GM12878 (cell line): ENCODE data around the gene MNAT1. TPM values are rescaled to one million over a fixed set of nuclear protein-coding genes. Genes with fewer than 3 reads are reported as not detected.
A peak's percentile ranks its signal among the peaks of the same experiment; 100 is the strongest.
"Not testable (repeated sequence)": the region's sequence is repeated elsewhere in the genome, so short reads cannot be mapped to it uniquely, and the experiment has no call there.

Source experiments
- ATAC-seq: fragments of 200-7000 bp; cut with Tn5 transposase; 3 replicates; pipeline ENCODE4 v1.9.1; 2020; ENCODE audit warnings: mild to moderate bottlenecking, moderate library complexity
- BruUV-seq: library from RNA; stranded (reverse); fragments of 400-500 nt; replicated peaks from 2 replicates; lab custom pipeline; 2021; lab: Mats Ljungman, UMichigan
- CTCF ChIA-PET: fragments of 300-600 bp; sonication (Branson Sonifier 250); formaldehyde crosslinking; extraction: SDS; loops from one replicate; lab custom pipeline; 2021; ENCODE audit warnings: inconsistent platforms; lab: Yijun Ruan, JAX
- POLR2A ChIA-PET: fragments of 350-600 bp; formaldehyde crosslinking; extraction: SDS; loops from one replicate; lab custom pipeline; 2021; ENCODE audit warnings: inconsistent platforms; lab: Charles Lee
- RAD21 ChIA-PET: fragments of 300-600 bp; sonication (Branson Sonifier 250); formaldehyde crosslinking; loops from one replicate; lab custom pipeline; 2023; ENCODE audit warnings: antibody characterized with exemption; ENCODE audit not compliant: unreplicated experiment; lab: Charles Lee
- SMC1A ChIA-PET: fragments of 300-600 bp; sonication (Branson Sonifier 250); formaldehyde crosslinking; loops from one replicate; lab custom pipeline; 2023; ENCODE audit not compliant: unreplicated experiment, uncharacterized antibody; lab: Charles Lee
- DNase-seq: peaks from one replicate; pipeline ENCODE4 v3.0.0-alpha.2; 2011; ENCODE audit warnings: low read depth, low spot score
- FAIRE-seq: peaks from 3 replicates; lab custom pipeline; 2011; peaks lifted over from hg19 to GRCh38; lab: Jason Lieb, UNC
- H2AFZ ChIP-seq: 2 replicates; pipeline ENCODE4 v1.6.0; 2011; ENCODE audit warnings: low read depth, low read length, control low read depth; ENCODE audit not compliant: control insufficient read depth
- H3K27ac ChIP-seq: 2 replicates; pipeline ENCODE4 v1.5.1; 2011; ENCODE audit warnings: control low read depth; ENCODE audit not compliant: control insufficient read depth, insufficient read depth
- H3K27me3 ChIP-seq, 2 experiments: replicated peaks in 1 of 2; 2 replicates each; pipeline versions ENCODE4 v1.6.0 to v1.6.1; 2011; ENCODE audit warnings: low read length in 1 of 2; ENCODE audit not compliant: control insufficient read depth in 2 of 2, insufficient read depth in 2 of 2
- H3K36me3 ChIP-seq, 2 experiments: 2 replicates each; pipeline ENCODE4 v1.5.1; 2011; ENCODE audit warnings: low read length in 1 of 2; ENCODE audit not compliant: control insufficient read depth in 2 of 2, insufficient read depth in 2 of 2
- H3K4me1 ChIP-seq: 2 replicates; pipeline ENCODE4 v1.6.1; 2011; ENCODE audit warnings: mild to moderate bottlenecking, low read length, moderate library complexity, mixed read lengths; ENCODE audit not compliant: control insufficient read depth, insufficient read depth
- H3K4me2 ChIP-seq: 2 replicates; pipeline ENCODE4 v1.6.0; 2011; ENCODE audit warnings: control low read depth; ENCODE audit not compliant: control insufficient read depth, insufficient read depth
- H3K4me3 ChIP-seq: fragments of 200-600 bp; sonication (generic); 2 replicates; pipeline ENCODE4 v1.5.1; 2016
- H3K79me2 ChIP-seq: 2 replicates; pipeline ENCODE4 v1.6.0; 2011; ENCODE audit warnings: low read length; ENCODE audit not compliant: control insufficient read depth, insufficient read depth
- H3K9ac ChIP-seq: 2 replicates; pipeline ENCODE4 v1.8.0; 2011; ENCODE audit warnings: low read length, control low read depth, mixed read lengths; ENCODE audit not compliant: control insufficient read depth, insufficient read depth
- H3K9me3 ChIP-seq: replicated peaks from 3 replicates; pipeline ENCODE4 v1.5.1; 2011; ENCODE audit warnings: mild to moderate bottlenecking, low read length; ENCODE audit not compliant: control insufficient read depth, insufficient read depth
- H4K20me1 ChIP-seq: 2 replicates; pipeline ENCODE4 v1.6.0; 2011; ENCODE audit not compliant: control insufficient read depth, insufficient read depth
- BCLAF1 ChIP-seq: fragments of 450-650 bp; IDR thresholded peaks from 2 replicates; pipeline ENCODE4 v1.6.1; 2017; ENCODE audit warnings: antibody characterized with exemption, mild to moderate bottlenecking, moderate library complexity
- CBX5 ChIP-seq: sonication (generic); IDR thresholded peaks from 2 replicates; pipeline ENCODE4 v1.6.1; 2016; ENCODE audit warnings: low read depth, moderate library complexity, mild to moderate bottlenecking, inconsistent platforms
- WGBS: methylation state at CpG from one replicate; pipeline ENCODE4 v1.1.6; 2016; ENCODE audit warnings: low lambda C conversion rate; ENCODE audit not compliant: insufficient replicate concordance, insufficient coverage; ENCODE audit errors: missing lambda C conversion rate; 5-methylcytosine and 5-hydroxymethylcytosine counted together
- in situ Hi-C: fragments of 300-500 bp; cut with MboI; formaldehyde crosslinking; loops from 9 replicates; pipeline ENCODE4 v1.14.3; 2018; ENCODE audit warnings: mixed read lengths
- intact Hi-C: fragments of 100-400 bp; cut with micrococcal nuclease; formaldehyde crosslinking; loops from one replicate; pipeline ENCODE4 v1.14.2; 2022; ENCODE audit not compliant: unreplicated experiment
- polyA plus RNA-seq, 11 experiments: library from polyadenylated mRNA; depleted of rRNA in 4 of 11; unstranded in 6 of 11; stranded (reverse) in 5 of 11; fragments of >200 nt; fragmentation: Nextera tagmentation in 4 of 11; fragmentation: Illumina TruSeq in 1 of 11; extraction: Ambion mirVana in 4 of 11; extraction: Trizol in 1 of 11; gene quantifications; 1 replicate in 1 of 11; 2 replicates in 10 of 11; pipeline versions ENCODE4 v1.2.1 to v1.2.3, GENCODE V29; 2011 to 2016; ENCODE audit warnings: inconsistent platforms in 2 of 11, missing spikeins in 2 of 11, low read depth in 1 of 11
- total RNA-seq, 4 experiments: library from RNA; depleted of rRNA in 3 of 4; stranded (reverse); fragments of >200 nt in 3 of 4; fragmentation: Illumina TruSeq in 1 of 4; extraction: Trizol in 1 of 4; gene quantifications; 2 replicates each; pipeline versions ENCODE4 v1.2.1 to v1.2.3, GENCODE V29; 2013 to 2021
- TF ChIP-seq, protein P1 (sequence below): fragments of 450-650 bp; IDR thresholded peaks from 2 replicates; pipeline ENCODE4 v1.6.1; 2017; ENCODE audit warnings: mild to moderate bottlenecking

The MNAT1 gene
- total and polyA plus RNA-seq, 10 of the 15 experiments (the other 5 are each of a cell fraction or from before 2014, with no cell fraction given), result 26.5 to 67.4 (median 40.8) TPM

GRCh38 chr14:60848066-60848465, 113.5 kb downstream of the MNAT1 start:
- intact Hi-C loops, result no loop called here
- H3K27ac ChIP-seq, result no peak overlapping the region
- POLR2A ChIA-PET, result interaction anchor here (1.2 kb wide), 1 partner anchor 133 kb away, joined by 3 read pairs; the partner anchor contains the start of genes SLC38A6 and TRMT5
- SMC1A ChIA-PET, result interaction anchor here (0.6 to 1.0 kb wide), 2 partner anchors 33 to 1003 kb away, joined by 3 to 4 read pairs; no protein-coding TSS in a partner anchor
- no peak overlapping the region for H3K9ac ChIP-seq
- TF ChIP-seq CBX5 (peak; percentile 81), BCLAF1 (no peak)
- TF ChIP-seq, protein P1, sequence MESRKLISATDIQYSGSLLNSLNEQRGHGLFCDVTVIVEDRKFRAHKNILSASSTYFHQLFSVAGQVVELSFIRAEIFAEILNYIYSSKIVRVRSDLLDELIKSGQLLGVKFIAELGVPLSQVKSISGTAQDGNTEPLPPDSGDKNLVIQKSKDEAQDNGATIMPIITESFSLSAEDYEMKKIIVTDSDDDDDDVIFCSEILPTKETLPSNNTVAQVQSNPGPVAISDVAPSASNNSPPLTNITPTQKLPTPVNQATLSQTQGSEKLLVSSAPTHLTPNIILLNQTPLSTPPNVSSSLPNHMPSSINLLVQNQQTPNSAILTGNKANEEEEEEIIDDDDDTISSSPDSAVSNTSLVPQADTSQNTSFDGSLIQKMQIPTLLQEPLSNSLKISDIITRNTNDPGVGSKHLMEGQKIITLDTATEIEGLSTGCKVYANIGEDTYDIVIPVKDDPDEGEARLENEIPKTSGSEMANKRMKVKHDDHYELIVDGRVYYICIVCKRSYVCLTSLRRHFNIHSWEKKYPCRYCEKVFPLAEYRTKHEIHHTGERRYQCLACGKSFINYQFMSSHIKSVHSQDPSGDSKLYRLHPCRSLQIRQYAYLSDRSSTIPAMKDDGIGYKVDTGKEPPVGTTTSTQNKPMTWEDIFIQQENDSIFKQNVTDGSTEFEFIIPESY, result peak; percentile 61; the same call in 1 of the 2 replicates
- ATAC-seq, result no peak
- 100% methylated on average over 2 of the region's 2 CpGs for WGBS
- peaks cover 5% of the 10 kb centered on the region; the same call in 1 of the 2 replicates for H3K4me1 ChIP-seq
- in situ Hi-C loops, result no loop called here
- H3K27me3 ChIP-seq, result no peaks in the 10 kb centered on the region
- CTCF ChIA-PET, result no interaction called here
- H4K20me1 ChIP-seq, result no peaks in the 10 kb centered on the region
- DNase-seq, result no peak
- RAD21 ChIA-PET, result no interaction called here
- H3K9me3 ChIP-seq, result peaks cover 2% of the 10 kb centered on the region; the same call in 2 of the 3 replicates
- H2AFZ ChIP-seq, result no peak overlapping the region
- BruUV-seq, result no TSS peak
- no peaks in the 10 kb centered on the region for H3K79me2 ChIP-seq
- no peak for FAIRE-seq
- peaks cover 0 to 3% of the 10 kb centered on the region in 2 experiments; a peak in 1 of 4 replicates for H3K36me3 ChIP-seq
- H3K4me2 ChIP-seq, result no peak overlapping the region
- H3K4me3 ChIP-seq, result no peak overlapping the region

GRCh38 chr14:60851692-60852091, 117.1 kb downstream of the MNAT1 start:
- DNase-seq, POLR2A ChIA-PET, SMC1A ChIA-PET, H3K36me3 ChIP-seq, H2AFZ ChIP-seq, in situ Hi-C loops, H3K4me2 ChIP-seq, H3K4me3 ChIP-seq, CTCF ChIA-PET, H3K4me1 ChIP-seq, H4K20me1 ChIP-seq, RAD21 ChIA-PET, ATAC-seq, H3K79me2 ChIP-seq, FAIRE-seq, H3K9me3 ChIP-seq, intact Hi-C loops, H3K27ac ChIP-seq, BruUV-seq, H3K27me3 ChIP-seq, H3K9ac ChIP-seq: not testable (repeated sequence)
- WGBS, result 98% methylated on average over 5 of the region's 5 CpGs
